HAP-1 (cell line): ENCODE measurements around the gene ATP13A2.
"Not testable (repeated sequence)": the region's sequence is repeated elsewhere in the genome, so short reads cannot be mapped to it uniquely, and the experiment has no call there.

Experiments
- DNase-seq, 2 experiments: peaks; one replicate each; pipeline ENCODE4 v3.0.0-alpha.2; 2016 to 2020; ENCODE audit warnings: low spot score in 2 of 2
- H3K27me3 ChIP-seq: fragments of 250-450 bp; sonication (Bioruptor Pico); 2 replicates; pipeline ENCODE4 v1.5.1; 2020; ENCODE audit warnings: low read depth, mild to moderate bottlenecking, moderate library complexity
- H3K36me3 ChIP-seq: fragments of 250-450 bp; sonication (Bioruptor Pico); replicated peaks from 2 replicates; pipeline ENCODE4 v1.5.1; 2020; ENCODE audit warnings: mild to moderate bottlenecking
- H3K4me1 ChIP-seq: fragments of 250-450 bp; sonication (Bioruptor Pico); 2 replicates; pipeline ENCODE4 v1.5.1; 2020; ENCODE audit warnings: mild to moderate bottlenecking
- H3K4me3 ChIP-seq: fragments of 250-450 bp; sonication (Bioruptor Pico); 2 replicates; pipeline ENCODE4 v1.5.1; 2020; ENCODE audit warnings: mild to moderate bottlenecking, moderate library complexity
- H3K9me3 ChIP-seq: fragments of 250-450 bp; sonication (Bioruptor Pico); 2 replicates; pipeline ENCODE4 v1.5.1; 2020; ENCODE audit warnings: mild to moderate bottlenecking, moderate library complexity
- in situ Hi-C: fragments of 300-500 bp; cut with MboI; formaldehyde crosslinking; loops from 3 replicates; pipeline ENCODE4 v1.14.3; 2020; ENCODE audit warnings: low sequenced_read_pairs, inconsistent platforms, mixed read lengths

The ATP13A2 gene

GRCh38 chr1:16964169-16964568, 47.6 kb downstream of the ATP13A2 start:
- H3K27me3 ChIP-seq, H3K4me3 ChIP-seq, in situ Hi-C loops, DNase-seq, H3K4me1 ChIP-seq, H3K36me3 ChIP-seq, H3K9me3 ChIP-seq: not testable (repeated sequence)

- in situ Hi-C loops: no loop called here
- no peak overlapping the region for H3K4me3 ChIP-seq
Observed at GRCh38 chr1:16961297-16962133, 50.2 kb downstream of the ATP13A2 start.

GRCh38 chr1:16960560-16961296, 51.0 kb downstream of the ATP13A2 start:
- Histone ChIP-seq H3K9me3 (no peaks in the 10 kb centered on the region), H3K36me3 (peaks cover 4% of the 10 kb centered on the region; the same call in 1 of the 2 replicates), H3K4me1 (no peaks in the 10 kb centered on the region), H3K27me3 (no peaks in the 10 kb centered on the region), H3K4me3 (no peak overlapping the region)
- in situ Hi-C loops: no loop called here
- DNase-seq: peak in 1 of 2 experiments; percentile 7

More at GRCh38 chr1:16961297-16962133, 50.2 kb downstream of the ATP13A2 start:
- no peak for DNase-seq
- Histone ChIP-seq H3K36me3 (0 out of 2 replicates have a peak, but pooled peaks cover 4% of the 10 kb centered on the region), H3K4me1 (no peaks in the 10 kb centered on the region), H3K27me3 (no peaks in the 10 kb centered on the region), H3K9me3 (no peaks in the 10 kb centered on the region)

- H3K4me3 ChIP-seq: no peak overlapping the region
- peaks cover 4% of the 10 kb centered on the region; the same call in 1 of the 2 replicates for H3K36me3 ChIP-seq
- no peaks in the 10 kb centered on the region for H3K9me3 ChIP-seq
- H3K27me3 ChIP-seq: no peaks in the 10 kb centered on the region
- in situ Hi-C loops: loop anchor here (5.0 to 10.0 kb wide), 2 partner anchors 94 to 276 kb away; partner anchors contain the start of gene SDHB
- no peaks in the 10 kb centered on the region for H3K4me1 ChIP-seq
- no peak for DNase-seq
Observed at GRCh38 chr1:16958475-16958874, 53.3 kb downstream of the ATP13A2 start.

GRCh38 chr1:16957731-16958130, 54.0 kb downstream of the ATP13A2 start:
- DNase-seq: no peak
- Histone ChIP-seq H3K36me3 (peaks cover 4% of the 10 kb centered on the region; the same call in 1 of the 2 replicates), H3K4me1 (no peaks in the 10 kb centered on the region), H3K9me3 (no peaks in the 10 kb centered on the region), H3K4me3 (no peak overlapping the region), H3K27me3 (no peaks in the 10 kb centered on the region)
- in situ Hi-C loops: loop anchor here (5.0 to 10.0 kb wide), 2 partner anchors 95 to 277 kb away; partner anchors contain the start of gene SDHB

- no peak for DNase-seq
- Histone ChIP-seq H3K27me3 (no peaks in the 10 kb centered on the region), H3K4me3 (no peak overlapping the region), H3K4me1 (no peaks in the 10 kb centered on the region), H3K36me3 (peaks cover 4% of the 10 kb centered on the region; the same call in 1 of the 2 replicates), H3K9me3 (no peaks in the 10 kb centered on the region)
- in situ Hi-C loops: loop anchor here (5.0 to 10.0 kb wide), 2 partner anchors 96 to 278 kb away; partner anchors contain the start of gene SDHB
Observed at GRCh38 chr1:16956775-16957174, 55.0 kb downstream of the ATP13A2 start.

- Histone ChIP-seq H3K36me3 (peaks cover 4% of the 10 kb centered on the region; the same call in 1 of the 2 replicates), H3K4me3 (no peak overlapping the region), H3K9me3 (no peaks in the 10 kb centered on the region), H3K27me3 (no peaks in the 10 kb centered on the region), H3K4me1 (peaks cover 3% of the 10 kb centered on the region)
- in situ Hi-C loops: loop anchor here (5.0 to 10.0 kb wide), 2 partner anchors 97 to 280 kb away; partner anchors contain the start of gene SDHB
- no peak for DNase-seq
Observed at GRCh38 chr1:16955186-16955585, 56.5 kb downstream of the ATP13A2 start.

GRCh38 chr1:16954579-16954978, 57.1 kb downstream of the ATP13A2 start:
- in situ Hi-C loops: loop anchor here (10.0 kb wide), 1 partner anchor 280 kb away; no protein-coding TSS in a partner anchor
- DNase-seq: no peak
- H3K36me3 ChIP-seq: peaks cover 4% of the 10 kb centered on the region; the same call in 1 of the 2 replicates

GRCh38 chr1:16952376-16952775, 59.4 kb downstream of the ATP13A2 start:
- DNase-seq, H3K27me3 ChIP-seq, H3K4me3 ChIP-seq, H3K4me1 ChIP-seq, H3K36me3 ChIP-seq, H3K9me3 ChIP-seq: not testable (repeated sequence)
- in situ Hi-C loops: loop anchor here (10.0 kb wide), 1 partner anchor 282 kb away; no protein-coding TSS in a partner anchor

More at GRCh38 chr1:16954579-16954978, 57.1 kb downstream of the ATP13A2 start:
- Histone ChIP-seq H3K4me1 (peaks cover 3% of the 10 kb centered on the region), H3K4me3 (no peak overlapping the region), H3K27me3 (no peaks in the 10 kb centered on the region), H3K9me3 (no peaks in the 10 kb centered on the region)

GRCh38 chr1:16949026-16949425, 62.7 kb downstream of the ATP13A2 start:
- H3K36me3 ChIP-seq, H3K4me1 ChIP-seq, H3K9me3 ChIP-seq, H3K4me3 ChIP-seq, DNase-seq, H3K27me3 ChIP-seq, in situ Hi-C loops: not testable (repeated sequence)

GRCh38 chr1:16948282-16948891, 63.3 kb downstream of the ATP13A2 start:
- in situ Hi-C loops, DNase-seq, H3K4me3 ChIP-seq, H3K9me3 ChIP-seq, H3K36me3 ChIP-seq, H3K27me3 ChIP-seq, H3K4me1 ChIP-seq: not testable (repeated sequence)

- no peak overlapping the region for H3K4me3 ChIP-seq
- in situ Hi-C loops: no loop called here
- no peak for DNase-seq
- H3K4me1 ChIP-seq: peaks cover 3% of the 10 kb centered on the region
- no peaks in the 10 kb centered on the region; the same call in 1 of the 2 replicates for H3K36me3 ChIP-seq
- no peaks in the 10 kb centered on the region for H3K27me3 ChIP-seq
- no peaks in the 10 kb centered on the region for H3K9me3 ChIP-seq
Observed at GRCh38 chr1:16946646-16947045, 65.1 kb downstream of the ATP13A2 start.

GRCh38 chr1:16946185-16946584, 65.5 kb downstream of the ATP13A2 start:
- H3K27me3 ChIP-seq, DNase-seq, H3K36me3 ChIP-seq, H3K4me3 ChIP-seq, H3K4me1 ChIP-seq, H3K9me3 ChIP-seq, in situ Hi-C loops: not testable (repeated sequence)
